Smooth muscle cell (in vitro differentiated cells): ENCODE results near the gene PTPRG. TPM values are rescaled to one million over a fixed set of nuclear protein-coding genes. Genes with fewer than 3 reads are reported as not detected.

Experiments used
- DNase-seq: peaks from one replicate; lab custom pipeline; 2025; ENCODE audit not compliant: unreplicated experiment; lab: John Stamatoyannopoulos, UW
- H2AFZ ChIP-seq: fragments of 200-600 bp; sonication (generic); 2 replicates; pipeline ENCODE4 v1.6.0; 2016; ENCODE audit warnings: antibody characterized with exemption, low read depth, mild to moderate bottlenecking
- H3F3A ChIP-seq: fragments of 200-600 bp; sonication (generic); 2 replicates; pipeline ENCODE4 v1.6.0; 2017; ENCODE audit warnings: antibody characterized with exemption, low read depth
- H3K27ac ChIP-seq: fragments of 200-600 bp; sonication (generic); 2 replicates; pipeline ENCODE4 v1.5.1; 2016; ENCODE audit warnings: low read depth, mild to moderate bottlenecking
- H3K27me3 ChIP-seq: fragments of 200-600 bp; sonication (generic); 2 replicates; pipeline ENCODE4 v1.6.1; 2016; ENCODE audit warnings: low read depth, mild to moderate bottlenecking
- H3K36me3 ChIP-seq: fragments of 200-600 bp; sonication (generic); 2 replicates; pipeline ENCODE4 v1.5.1; 2016; ENCODE audit warnings: low read depth
- H3K4me1 ChIP-seq: fragments of 200-600 bp; sonication (generic); 2 replicates; pipeline ENCODE4 v1.5.1; 2016; ENCODE audit warnings: low read depth
- H3K4me2 ChIP-seq: fragments of 200-600 bp; sonication (generic); 2 replicates; pipeline ENCODE4 v1.6.0; 2016; ENCODE audit warnings: mild to moderate bottlenecking
- H3K4me3 ChIP-seq: fragments of 200-600 bp; sonication (generic); 2 replicates; pipeline ENCODE4 v1.5.1; 2016; ENCODE audit warnings: mild to moderate bottlenecking
- H3K79me2 ChIP-seq: fragments of 200-600 bp; sonication (generic); 2 replicates; pipeline ENCODE4 v1.6.0; 2016; ENCODE audit warnings: low read depth, mild to moderate bottlenecking
- H3K9ac ChIP-seq: fragments of 200-600 bp; sonication (generic); 2 replicates; pipeline ENCODE4 v1.6.0; 2016; ENCODE audit warnings: low read depth
- H3K9me3 ChIP-seq: fragments of 200-600 bp; sonication (generic); replicated peaks from 2 replicates; pipeline ENCODE4 v1.5.1; 2016; ENCODE audit warnings: low read depth
- H4K20me1 ChIP-seq: fragments of 200-600 bp; sonication (generic); 2 replicates; pipeline ENCODE4 v1.6.0; 2016; ENCODE audit warnings: low read depth
- WGBS: methylation state at CpG from one replicate; pipeline ENCODE4 v1.1.7; 2016; ENCODE audit warnings: low lambda C conversion rate; 5-methylcytosine and 5-hydroxymethylcytosine counted together
- polyA plus RNA-seq: library from polyadenylated mRNA; unstranded; fragments of >200 nt; fragmentation: Nextera tagmentation; extraction: Ambion mirVana; gene quantifications from 2 replicates; pipeline ENCODE4 v1.2.1, GENCODE V29; 2016
- total RNA-seq: library from RNA; depleted of rRNA; stranded (reverse); fragments of >200 nt; gene quantifications from 2 replicates; pipeline ENCODE4 v1.2.3, GENCODE V29; 2014
- TF ChIP-seq, protein P1 (sequence below): fragments of 200-600 bp; sonication (generic); IDR thresholded peaks from 2 replicates; pipeline ENCODE4 v1.5.1; 2017; ENCODE audit warnings: borderline replicate concordance, mild to moderate bottlenecking, antibody characterized with exemption; ENCODE audit not compliant: insufficient read depth, poor library complexity, severe bottlenecking

Gene PTPRG
- total and polyA plus RNA-seq, 2 experiments from 2014 or later, result 21.2 to 87.3 TPM

GRCh38 chr3:61811652-61812051, 250.3 kb downstream of the PTPRG start:
- no peak for DNase-seq
- no peaks in the 10 kb centered on the region for H3K36me3 ChIP-seq
- no peak overlapping the region for H3K27ac ChIP-seq
- H3K9ac ChIP-seq, result no peak overlapping the region
- H2AFZ ChIP-seq, result no peak overlapping the region
- H3K4me3 ChIP-seq, result no peak overlapping the region
- WGBS, result 96% methylated on average over 3 of the region's 3 CpGs
- H3K4me2 ChIP-seq, result no peak overlapping the region
- TF ChIP-seq, protein P1, sequence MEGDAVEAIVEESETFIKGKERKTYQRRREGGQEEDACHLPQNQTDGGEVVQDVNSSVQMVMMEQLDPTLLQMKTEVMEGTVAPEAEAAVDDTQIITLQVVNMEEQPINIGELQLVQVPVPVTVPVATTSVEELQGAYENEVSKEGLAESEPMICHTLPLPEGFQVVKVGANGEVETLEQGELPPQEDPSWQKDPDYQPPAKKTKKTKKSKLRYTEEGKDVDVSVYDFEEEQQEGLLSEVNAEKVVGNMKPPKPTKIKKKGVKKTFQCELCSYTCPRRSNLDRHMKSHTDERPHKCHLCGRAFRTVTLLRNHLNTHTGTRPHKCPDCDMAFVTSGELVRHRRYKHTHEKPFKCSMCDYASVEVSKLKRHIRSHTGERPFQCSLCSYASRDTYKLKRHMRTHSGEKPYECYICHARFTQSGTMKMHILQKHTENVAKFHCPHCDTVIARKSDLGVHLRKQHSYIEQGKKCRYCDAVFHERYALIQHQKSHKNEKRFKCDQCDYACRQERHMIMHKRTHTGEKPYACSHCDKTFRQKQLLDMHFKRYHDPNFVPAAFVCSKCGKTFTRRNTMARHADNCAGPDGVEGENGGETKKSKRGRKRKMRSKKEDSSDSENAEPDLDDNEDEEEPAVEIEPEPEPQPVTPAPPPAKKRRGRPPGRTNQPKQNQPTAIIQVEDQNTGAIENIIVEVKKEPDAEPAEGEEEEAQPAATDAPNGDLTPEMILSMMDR, result no peak
- peaks cover 12% of the 10 kb centered on the region for H3K79me2 ChIP-seq
- H3K4me1 ChIP-seq, result peaks cover 23% of the 10 kb centered on the region
- H3K27me3 ChIP-seq, result no peaks in the 10 kb centered on the region
- no peaks in the 10 kb centered on the region for H3K9me3 ChIP-seq
- H4K20me1 ChIP-seq, result peaks cover 98% of the 10 kb centered on the region
- H3F3A ChIP-seq, result no peaks in the 10 kb centered on the region

DNA sequence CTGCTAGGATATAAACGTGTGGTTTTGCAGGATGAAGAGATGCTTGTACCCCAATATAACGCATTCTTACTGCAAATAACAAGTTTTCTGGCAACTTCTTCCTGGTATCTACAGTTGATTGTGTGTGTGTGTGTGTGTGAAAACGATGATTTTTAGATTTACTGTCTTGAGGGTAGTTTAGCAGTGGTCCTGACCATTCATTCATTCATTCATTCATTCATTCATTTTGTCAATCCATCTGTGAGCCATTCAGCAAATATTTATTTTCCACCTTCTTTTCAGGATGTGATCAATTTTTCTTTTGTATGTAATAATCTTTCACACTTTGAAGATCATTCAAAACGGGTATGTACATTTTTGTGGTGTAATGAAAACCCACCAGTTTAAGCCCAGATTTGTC, 250.7 kb downstream of the PTPRG start:
- WGBS, result 82% methylated on average over 4 of the region's 4 CpGs
- H4K20me1 ChIP-seq, result peaks cover 94% of the 10 kb centered on the region
- peaks cover 12% of the 10 kb centered on the region for H3K79me2 ChIP-seq
- H3K36me3 ChIP-seq, result no peaks in the 10 kb centered on the region
- H3K9me3 ChIP-seq, result no peaks in the 10 kb centered on the region
- TF ChIP-seq, protein P1, result no peak
- no peak overlapping the region for H3K9ac ChIP-seq
- no peaks in the 10 kb centered on the region for H3K27me3 ChIP-seq
- H3K4me1 ChIP-seq, result peaks cover 22% of the 10 kb centered on the region
- DNase-seq, result no peak
- no peak overlapping the region for H3K4me3 ChIP-seq
- peak overlapping the region; percentile 18 for H3K4me2 ChIP-seq
- no peak overlapping the region for H2AFZ ChIP-seq
- no peak overlapping the region for H3K27ac ChIP-seq
- H3F3A ChIP-seq, result no peaks in the 10 kb centered on the region

- H3K79me2 ChIP-seq, result peaks cover 12% of the 10 kb centered on the region
- no peaks in the 10 kb centered on the region for H3F3A ChIP-seq
- H3K9ac ChIP-seq, result no peak overlapping the region
- H3K4me1 ChIP-seq, result peaks cover 18% of the 10 kb centered on the region
- H3K4me2 ChIP-seq, result peak overlapping the region; percentile 18
- H3K27ac ChIP-seq, result no peak overlapping the region
- no peaks in the 10 kb centered on the region for H3K9me3 ChIP-seq
- H3K27me3 ChIP-seq, result no peaks in the 10 kb centered on the region
- WGBS, result 43% methylated on average over 3 of the region's 3 CpGs
- no peak overlapping the region for H3K4me3 ChIP-seq
- no peak overlapping the region for H2AFZ ChIP-seq
- peaks cover 94% of the 10 kb centered on the region for H4K20me1 ChIP-seq
- DNase-seq, result no peak
- TF ChIP-seq, protein P1, result no peak
- no peaks in the 10 kb centered on the region for H3K36me3 ChIP-seq
Observed at GRCh38 chr3:61812517-61812916, 251.1 kb downstream of the PTPRG start.

- no peaks in the 10 kb centered on the region for H3K27me3 ChIP-seq
- H3K4me2 ChIP-seq, result no peak overlapping the region
- H3K9me3 ChIP-seq, result no peaks in the 10 kb centered on the region
- no peaks in the 10 kb centered on the region for H3F3A ChIP-seq
- no peak overlapping the region for H3K9ac ChIP-seq
- H4K20me1 ChIP-seq, result peaks cover 93% of the 10 kb centered on the region
- no peak for DNase-seq
- H3K27ac ChIP-seq, result no peak overlapping the region
- WGBS, result 83% methylated on average over 4 of the region's 4 CpGs
- H3K4me1 ChIP-seq, result peaks cover 6% of the 10 kb centered on the region
- H3K79me2 ChIP-seq, result peaks cover 12% of the 10 kb centered on the region
- TF ChIP-seq, protein P1, result no peak
- no peak overlapping the region for H2AFZ ChIP-seq
- H3K4me3 ChIP-seq, result no peak overlapping the region
- no peaks in the 10 kb centered on the region for H3K36me3 ChIP-seq
Observed at GRCh38 chr3:61813636-61814035, 252.3 kb downstream of the PTPRG start.
